SJCRH30 (cell line): Measurements from ENCODE around the gene COG8. TPM values are rescaled to one million over a fixed set of nuclear protein-coding genes. Genes with fewer than 3 reads are reported as not detected.
A peak's percentile ranks its signal among the peaks of the same experiment; 100 is the strongest.
"Not testable (repeated sequence)": the region's sequence is repeated elsewhere in the genome, so short reads cannot be mapped to it uniquely, and the experiment has no call there.

Source experiments
- DNase-seq, 2 experiments: peaks; one replicate each; pipeline ENCODE4 v3.0.0-alpha.2; 2015 to 2020
- H3K27ac ChIP-seq: fragments of 250-450 bp; sonication (Bioruptor Pico); 2 replicates; pipeline ENCODE4 v1.5.1; 2020; ENCODE audit warnings: mild to moderate bottlenecking, moderate library complexity
- H3K27me3 ChIP-seq: fragments of 250-450 bp; sonication (Bioruptor Pico); 2 replicates; pipeline ENCODE4 v1.5.1; 2020; ENCODE audit warnings: mild to moderate bottlenecking, moderate library complexity
- H3K36me3 ChIP-seq: fragments of 250-450 bp; sonication (Bioruptor Pico); 2 replicates; pipeline ENCODE4 v1.5.1; 2020; ENCODE audit warnings: mild to moderate bottlenecking, moderate library complexity
- H3K4me1 ChIP-seq: fragments of 250-450 bp; sonication (Bioruptor Pico); 2 replicates; pipeline ENCODE4 v1.5.1; 2020; ENCODE audit warnings: mild to moderate bottlenecking, moderate library complexity
- H3K4me3 ChIP-seq: fragments of 250-450 bp; sonication (Bioruptor Pico); 2 replicates; pipeline ENCODE4 v1.5.1; 2020; ENCODE audit warnings: mild to moderate bottlenecking, moderate library complexity
- H3K9me3 ChIP-seq: fragments of 250-450 bp; sonication (Bioruptor Pico); replicated peaks from 2 replicates; pipeline ENCODE4 v1.5.1; 2020; ENCODE audit warnings: mild to moderate bottlenecking, moderate library complexity
- total RNA-seq: library from RNA; depleted of rRNA; stranded (reverse); fragments of >200 nt; shearing (Covaris generic); gene quantifications from 2 replicates; pipeline ENCODE4 v1.2.3, GENCODE V29; 2014; rRNA removed

COG8 gene
- total RNA-seq, 1 experiment from 2014 or later: 31.5 TPM

DNA sequence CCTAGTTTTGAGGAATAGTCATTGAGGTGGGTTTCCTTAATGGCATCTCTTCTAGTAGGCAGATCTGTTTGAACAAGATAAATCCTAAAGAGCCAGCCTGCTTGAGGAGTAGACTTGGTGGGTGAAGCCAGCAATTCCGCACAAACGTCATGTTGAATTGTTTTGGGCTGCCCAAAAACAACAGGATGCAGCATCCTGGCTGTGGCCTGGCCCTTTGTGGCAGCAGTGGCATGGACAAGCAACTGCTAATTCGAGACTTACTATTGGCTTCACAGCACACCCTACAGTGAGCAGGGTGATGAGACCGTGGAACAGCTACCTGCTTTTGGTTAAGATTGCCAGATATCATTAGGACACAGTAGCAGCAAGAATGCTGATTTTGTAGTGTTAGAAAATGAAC, 37.5 kb downstream of the COG8 start:
- Histone ChIP-seq H3K9me3 (no peaks in the 10 kb centered on the region), H3K27ac (no peak overlapping the region), H3K4me3 (no peak overlapping the region), H3K4me1 (no peaks in the 10 kb centered on the region), H3K36me3 (no peaks in the 10 kb centered on the region), H3K27me3 (no peaks in the 10 kb centered on the region)
- DNase-seq: no peak

DNA sequence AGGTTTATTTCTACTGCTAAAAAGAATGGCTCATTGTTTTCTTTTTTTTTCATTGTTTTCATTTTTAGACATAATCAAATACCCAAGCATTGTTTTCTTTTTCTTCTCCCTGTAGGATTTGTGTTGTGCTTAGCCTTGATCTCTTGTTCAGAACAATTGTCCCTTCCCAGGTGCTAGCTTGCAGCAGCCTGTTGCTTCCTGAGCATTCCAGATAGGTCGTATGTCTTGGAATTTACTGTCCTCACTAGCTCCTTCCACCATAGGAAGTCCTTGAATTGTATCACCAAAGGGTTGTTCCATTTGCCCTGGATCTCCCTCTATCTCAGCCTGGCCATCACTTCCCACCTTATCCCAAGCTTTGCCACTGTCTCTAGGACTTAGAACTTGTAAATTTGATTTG, 38.2 kb downstream of the COG8 start:
- Histone ChIP-seq H3K36me3 (no peaks in the 10 kb centered on the region), H3K4me1 (no peaks in the 10 kb centered on the region), H3K27me3 (no peaks in the 10 kb centered on the region), H3K4me3 (no peak overlapping the region), H3K9me3 (no peaks in the 10 kb centered on the region), H3K27ac (no peak overlapping the region)
- no peak for DNase-seq

DNA sequence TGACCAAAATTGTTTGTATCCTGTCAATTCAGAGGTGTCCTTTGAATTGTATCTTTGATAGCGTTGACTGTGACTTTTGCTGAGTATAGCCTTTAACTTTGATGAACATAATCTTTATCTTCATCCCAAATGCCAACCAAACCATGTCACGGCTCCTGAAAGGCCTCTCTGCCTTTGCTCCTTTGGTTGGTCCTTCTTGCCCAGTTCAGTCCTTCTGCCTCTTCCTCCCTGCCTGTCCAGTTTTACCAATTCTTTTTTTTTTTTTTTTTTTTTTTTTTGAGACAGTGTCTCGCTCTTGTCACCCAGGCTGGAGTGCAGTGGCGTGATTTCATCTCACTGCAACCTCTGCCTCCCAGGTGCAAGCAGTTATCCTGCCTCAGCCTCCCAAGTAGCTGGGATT, 41.1 kb downstream of the COG8 start:
- Histone ChIP-seq H3K27me3 (no peaks in the 10 kb centered on the region), H3K27ac (no peak overlapping the region), H3K9me3 (no peaks in the 10 kb centered on the region), H3K4me1 (no peaks in the 10 kb centered on the region), H3K36me3 (no peaks in the 10 kb centered on the region), H3K4me3 (no peak overlapping the region)
- DNase-seq: no peak

DNA sequence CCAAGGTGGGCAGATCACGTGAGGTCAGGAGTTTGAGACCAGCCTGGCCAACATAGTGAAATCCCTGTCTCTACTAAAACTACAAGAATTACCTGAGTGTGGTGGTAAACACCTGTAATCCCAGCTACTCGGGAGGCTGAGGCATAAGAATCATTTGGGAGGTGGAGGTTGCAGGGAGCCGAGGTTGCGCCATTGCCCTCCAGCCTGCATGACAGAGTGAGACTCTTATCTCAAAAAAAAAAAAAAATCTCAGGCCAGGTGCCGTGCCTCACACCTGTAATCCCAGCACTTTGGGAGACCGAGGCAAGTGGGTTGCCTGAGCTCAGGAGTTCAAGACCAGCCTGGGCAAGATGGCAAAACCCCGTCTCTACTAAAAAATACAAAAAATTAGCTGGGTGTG, 42.6 kb downstream of the COG8 start:
- DNase-seq, H3K4me1 ChIP-seq, H3K4me3 ChIP-seq, H3K9me3 ChIP-seq, H3K27me3 ChIP-seq, H3K27ac ChIP-seq, H3K36me3 ChIP-seq: not testable (repeated sequence)

DNA sequence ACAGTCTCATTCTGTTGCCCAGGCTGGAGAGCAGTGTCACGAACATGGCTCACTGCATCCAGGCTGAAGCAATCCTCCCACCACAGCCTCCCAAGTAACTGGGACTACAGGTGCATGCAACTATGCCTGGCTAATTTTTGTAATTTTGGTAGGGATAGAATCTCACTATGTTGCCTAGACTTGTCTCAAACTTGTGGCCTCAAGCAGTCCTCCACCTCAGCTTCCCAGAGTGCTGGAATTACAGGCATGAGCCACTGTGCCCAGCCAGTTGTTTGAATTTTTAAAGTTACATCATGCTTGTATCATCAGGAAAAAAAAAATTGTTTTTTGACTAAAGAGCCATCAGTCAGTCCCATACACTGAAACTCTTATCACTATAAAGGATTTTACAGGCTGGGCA, 45.3 kb downstream of the COG8 start:
- no peaks in the 10 kb centered on the region for H3K27me3 ChIP-seq
- no peaks in the 10 kb centered on the region for H3K4me1 ChIP-seq
- no peaks in the 10 kb centered on the region for H3K36me3 ChIP-seq
- no peaks in the 10 kb centered on the region for H3K9me3 ChIP-seq
- H3K4me3 ChIP-seq: no peak overlapping the region
- no peak overlapping the region for H3K27ac ChIP-seq
- DNase-seq: no peak

DNA sequence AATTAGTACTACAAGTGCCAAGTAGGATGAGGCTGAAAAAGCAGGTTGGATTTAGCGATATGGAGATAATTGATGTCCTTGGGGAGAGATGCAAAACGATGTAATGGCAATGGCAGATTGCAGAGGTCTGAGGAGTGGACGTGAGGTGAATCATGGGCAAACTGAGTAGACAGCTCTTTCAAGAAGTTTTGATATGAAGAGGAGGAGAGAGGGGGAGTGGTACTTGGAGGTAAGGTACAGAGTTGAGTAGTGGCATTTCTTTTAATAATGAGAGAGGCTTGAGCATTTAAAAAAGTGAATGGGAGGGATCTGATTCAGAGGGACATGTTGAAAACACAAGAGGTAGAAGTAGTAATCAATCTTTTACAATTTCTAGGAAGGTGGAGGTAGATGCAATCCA, 46.0 kb downstream of the COG8 start:
- Histone ChIP-seq H3K36me3 (no peaks in the 10 kb centered on the region), H3K4me1 (no peaks in the 10 kb centered on the region), H3K9me3 (no peaks in the 10 kb centered on the region), H3K27me3 (no peaks in the 10 kb centered on the region), H3K4me3 (no peak overlapping the region), H3K27ac (no peak overlapping the region)
- DNase-seq: no peak

DNA sequence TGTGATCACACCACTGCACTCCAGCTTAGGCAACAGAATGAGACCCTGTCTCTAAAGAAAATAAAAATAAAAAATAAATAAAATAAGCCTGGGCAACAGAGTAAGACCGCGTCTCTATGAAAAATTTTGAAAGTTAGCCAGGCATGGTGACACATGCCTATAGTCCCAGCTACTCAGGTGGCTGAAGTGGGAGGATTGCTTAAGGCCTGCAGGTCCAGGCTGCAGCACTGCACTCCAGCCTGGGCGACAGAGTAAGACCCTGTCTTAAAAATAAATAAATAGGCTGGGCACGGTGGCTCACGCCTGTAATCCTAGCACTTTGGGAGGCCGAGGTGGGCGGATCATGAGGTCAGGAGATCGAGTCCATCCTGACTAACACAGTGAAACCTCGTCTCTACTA, 47.7 kb downstream of the COG8 start:
- not testable (repeated sequence) for DNase-seq, H3K4me1 ChIP-seq, H3K27ac ChIP-seq, H3K27me3 ChIP-seq, H3K4me3 ChIP-seq, H3K36me3 ChIP-seq, H3K9me3 ChIP-seq

DNA sequence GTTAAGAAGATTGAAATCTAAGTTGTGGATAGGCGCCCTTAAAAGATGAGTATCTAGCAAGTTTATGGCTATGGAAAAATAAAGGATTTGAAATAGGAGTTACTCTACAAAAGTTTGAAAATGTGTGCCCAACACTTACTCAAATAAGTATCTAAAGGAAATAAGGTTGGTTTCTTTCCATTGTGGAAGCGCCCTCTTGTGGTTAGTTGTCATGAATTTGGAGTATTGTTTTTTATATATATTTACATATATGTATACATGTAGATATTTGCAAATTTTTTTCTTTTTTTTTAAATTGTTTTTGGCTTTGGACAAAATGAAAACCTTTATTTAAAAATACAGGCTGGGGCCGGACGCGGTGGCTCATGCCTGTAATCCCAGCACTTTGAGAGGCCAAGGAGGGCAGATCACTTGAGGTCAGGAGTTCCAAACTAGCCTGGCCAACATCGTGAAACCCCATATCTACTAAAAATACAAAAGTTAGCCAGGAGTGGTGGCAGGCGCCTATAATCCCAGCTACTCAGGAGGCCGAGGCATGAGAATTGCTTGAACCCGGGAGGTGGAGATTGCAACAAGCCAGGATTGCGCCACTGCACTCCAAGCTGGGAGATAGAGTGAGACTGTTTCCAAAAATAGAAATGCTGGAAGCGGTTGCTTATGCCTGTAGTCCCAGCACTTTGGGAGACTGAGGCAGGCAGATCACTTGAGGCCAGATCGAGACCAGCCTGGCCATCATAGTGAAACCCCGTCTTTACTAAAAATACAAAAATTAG, 52.2 kb downstream of the COG8 start:
- H3K4me3 ChIP-seq: no peak overlapping the region
- no peaks in the 10 kb centered on the region for H3K9me3 ChIP-seq
- H3K27me3 ChIP-seq: no peaks in the 10 kb centered on the region
- no peak overlapping the region for H3K27ac ChIP-seq
- no peaks in the 10 kb centered on the region for H3K4me1 ChIP-seq
- peaks cover 2% of the 10 kb centered on the region; the same call in 1 of the 2 replicates for H3K36me3 ChIP-seq
- peak; percentile 9 to 61 for DNase-seq

DNA sequence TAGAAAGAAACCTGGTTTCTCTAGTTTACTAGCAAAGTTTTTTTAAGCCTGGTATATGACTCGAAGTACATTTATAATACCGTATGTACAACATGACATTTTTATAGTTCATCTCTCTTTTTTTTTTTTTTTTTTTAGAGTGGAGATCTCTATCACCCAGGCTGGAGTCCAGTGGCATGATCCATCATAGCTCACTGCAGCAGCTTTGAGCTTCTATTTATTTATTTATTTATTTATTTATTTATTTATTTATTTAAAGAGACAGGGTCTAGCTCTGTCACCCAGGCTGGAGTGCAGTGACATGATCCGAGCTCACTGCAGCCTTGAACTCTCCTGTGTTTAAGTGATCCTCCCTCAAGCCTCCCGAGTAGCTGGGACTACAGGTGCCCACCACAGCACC, 54.1 kb downstream of the COG8 start:
- Histone ChIP-seq H3K4me1 (no peaks in the 10 kb centered on the region), H3K9me3 (no peaks in the 10 kb centered on the region), H3K36me3 (peaks cover 2% of the 10 kb centered on the region; the same call in 1 of the 2 replicates), H3K27ac (no peak overlapping the region), H3K27me3 (no peaks in the 10 kb centered on the region), H3K4me3 (no peak overlapping the region)
- no peak for DNase-seq

DNA sequence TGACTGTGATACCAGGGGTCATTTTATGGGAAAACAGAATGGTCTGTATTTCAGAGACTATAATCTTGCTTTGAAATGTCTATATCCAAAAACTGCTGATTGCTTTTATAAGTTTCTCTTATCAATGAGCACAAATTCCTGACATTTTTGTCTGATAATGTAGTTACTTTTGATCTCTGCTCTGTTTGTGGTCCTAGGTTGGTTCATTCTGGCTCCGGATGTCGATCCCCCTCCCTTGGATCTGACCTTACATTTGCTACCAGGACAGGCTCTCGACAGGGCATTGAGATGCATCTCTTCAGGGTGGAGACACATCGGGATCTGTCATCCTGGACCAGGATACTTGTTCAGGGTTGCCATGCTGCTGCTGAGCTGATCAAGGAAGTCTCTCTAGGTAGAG, 55.5 kb downstream of the COG8 start:
- no peak overlapping the region for H3K27ac ChIP-seq
- H3K4me1 ChIP-seq: no peaks in the 10 kb centered on the region
- peaks cover 2% of the 10 kb centered on the region; the same call in 1 of the 2 replicates for H3K36me3 ChIP-seq
- no peaks in the 10 kb centered on the region for H3K27me3 ChIP-seq
- DNase-seq: no peak
- no peaks in the 10 kb centered on the region for H3K9me3 ChIP-seq
- H3K4me3 ChIP-seq: no peak overlapping the region

DNA sequence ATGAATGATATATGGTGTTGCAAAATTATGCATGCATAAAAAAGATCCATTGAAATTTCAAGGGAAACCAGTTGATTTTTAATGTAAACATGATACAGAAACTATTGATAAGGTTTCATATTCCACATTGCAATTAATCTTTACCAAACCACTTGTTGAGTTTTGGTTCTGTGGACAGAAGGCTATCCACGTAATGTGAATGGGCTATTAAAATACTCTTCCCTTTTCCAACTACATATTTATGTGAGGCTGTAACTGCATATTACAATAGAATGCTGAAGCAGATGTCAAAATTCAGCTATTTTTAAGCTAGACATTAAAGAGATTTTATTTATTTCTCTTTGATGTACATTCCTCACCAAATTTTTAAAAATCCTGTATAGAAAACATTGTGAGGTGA, 62.0 kb downstream of the COG8 start:
- Histone ChIP-seq H3K36me3 (no peaks in the 10 kb centered on the region), H3K4me3 (no peak overlapping the region), H3K27me3 (no peaks in the 10 kb centered on the region), H3K27ac (no peak overlapping the region), H3K4me1 (no peaks in the 10 kb centered on the region), H3K9me3 (no peaks in the 10 kb centered on the region)
- no peak for DNase-seq

Other genes with a start within 250 kb of the COG8 start
- gene HAS3, start 233.9 kb downstream of the COG8 start, total RNA-seq: 0.08 and 0.25 TPM in 2 replicates
- 38.2 and 42.3 TPM in 2 replicates for gene CHTF8, start 207.0 kb downstream of the COG8 start, total RNA-seq
- 23.8 and 31.4 TPM in 2 replicates for gene UTP4, start 206.9 kb downstream of the COG8 start, total RNA-seq
- 12.5 and 14.0 TPM in 2 replicates for gene SNTB2, start 152.4 kb downstream of the COG8 start, total RNA-seq
- gene VPS4A, start 28.2 kb downstream of the COG8 start, total RNA-seq: 20.9 and 25.5 TPM in 2 replicates
- 9.7 and 10.3 TPM in 2 replicates for gene PDF, start 9.0 kb downstream of the COG8 start, total RNA-seq
- 29.7 and 31.8 TPM in 2 replicates for gene NIP7, start 208 bp upstream of the COG8 start, total RNA-seq
- not detected in 2 replicates for gene TMED6, start 12.2 kb upstream of the COG8 start, total RNA-seq
- 11.2 and 14.4 TPM in 2 replicates for gene TERF2, start 46.4 kb upstream of the COG8 start, total RNA-seq
- gene CYB5B, start 85.1 kb upstream of the COG8 start, total RNA-seq: 99.5 and 110 TPM in 2 replicates
- gene NFAT5, start 226.4 kb upstream of the COG8 start, total RNA-seq: 5.6 and 5.7 TPM in 2 replicates